Activated naive CD4-positive, alpha-beta T cell treated with anti-CD3 and anti-CD28 coated beads, Interleukin-2, amount 50 U/mL, for 72 hours (primary cell): Measurements from ENCODE around the gene GLTP. TPM values are rescaled to one million over a fixed set of nuclear protein-coding genes. Genes with fewer than 3 reads are reported as not detected.

Experiments used
- ATAC-seq, 2 donors: fragments of 150-1000 bp; cut with Tn5 transposase; 2 replicates each; pipeline ENCODE4 v1.10.0; 2021; ENCODE audit warnings: mild to moderate bottlenecking in 2 of 2, moderate library complexity in 2 of 2
- DNase-seq, 2 donors: peaks; one replicate each; pipeline ENCODE4 v3.0.0; 2021 to 2022; ENCODE audit warnings: low spot score in 2 of 2
- H3K27ac Mint-ChIP-seq, 2 donors: one replicate each; pipeline ENCODE4 v1.8.0; 2022; ENCODE audit warnings: mild to moderate bottlenecking in 2 of 2, mixed read lengths in 2 of 2
- H3K36me3 Mint-ChIP-seq, 2 donors: one replicate each; pipeline ENCODE4 v1.8.0; 2022; ENCODE audit warnings: mixed read lengths in 2 of 2
- H3K9me3 Mint-ChIP-seq, 2 donors: one replicate each; pipeline ENCODE4 v1.8.0; 2022; ENCODE audit warnings: mixed read lengths in 2 of 2
- total RNA-seq, 2 donors: library from RNA; stranded (reverse); gene quantifications; one replicate each; pipeline ENCODE4 v1.2.3, GENCODE V29; 2022

Gene GLTP
- total RNA-seq, 2 donors from 2014 or later, result 22.2 to 24.9 TPM

DNA sequence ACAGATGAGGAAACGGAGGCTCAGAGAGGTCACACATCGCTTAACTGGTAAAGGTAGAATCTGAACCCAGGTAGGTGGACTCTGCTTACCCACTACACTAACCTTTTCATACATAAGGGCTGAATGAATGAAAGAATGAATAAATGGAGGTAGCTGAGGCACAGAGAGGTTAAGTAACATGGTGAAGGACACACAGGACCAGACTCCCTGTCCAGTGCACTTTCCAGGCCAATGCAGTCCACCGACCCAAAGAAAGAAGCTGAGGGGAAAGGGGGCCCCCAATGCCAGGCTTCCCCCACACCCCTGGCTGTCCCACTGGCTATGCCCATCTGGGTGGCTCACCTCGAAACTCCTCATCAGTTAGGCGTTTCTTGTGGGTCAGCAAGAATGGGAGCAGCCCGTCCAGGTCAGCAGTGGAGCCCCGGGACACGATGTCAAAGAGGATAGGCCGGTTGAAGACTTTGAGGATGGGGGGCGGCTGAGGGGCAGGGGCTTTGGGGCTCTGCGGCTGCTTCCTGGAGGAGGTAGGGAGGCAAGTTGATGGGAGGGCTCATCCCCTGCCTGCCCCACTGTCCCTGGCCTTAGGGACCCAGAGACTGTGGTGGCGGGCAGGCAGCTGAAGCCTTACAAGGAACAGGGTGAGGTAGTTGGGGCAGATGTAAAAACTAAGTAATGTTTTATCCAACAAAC, 72.2 kb downstream of the GLTP start:
- H3K36me3 Mint-ChIP-seq, result no peaks in the 10 kb centered on the region
- DNase-seq (no peak), ATAC-seq (no peak)
- no peak overlapping the region for H3K27ac Mint-ChIP-seq
- H3K9me3 Mint-ChIP-seq, result no peaks in the 10 kb centered on the region

DNA sequence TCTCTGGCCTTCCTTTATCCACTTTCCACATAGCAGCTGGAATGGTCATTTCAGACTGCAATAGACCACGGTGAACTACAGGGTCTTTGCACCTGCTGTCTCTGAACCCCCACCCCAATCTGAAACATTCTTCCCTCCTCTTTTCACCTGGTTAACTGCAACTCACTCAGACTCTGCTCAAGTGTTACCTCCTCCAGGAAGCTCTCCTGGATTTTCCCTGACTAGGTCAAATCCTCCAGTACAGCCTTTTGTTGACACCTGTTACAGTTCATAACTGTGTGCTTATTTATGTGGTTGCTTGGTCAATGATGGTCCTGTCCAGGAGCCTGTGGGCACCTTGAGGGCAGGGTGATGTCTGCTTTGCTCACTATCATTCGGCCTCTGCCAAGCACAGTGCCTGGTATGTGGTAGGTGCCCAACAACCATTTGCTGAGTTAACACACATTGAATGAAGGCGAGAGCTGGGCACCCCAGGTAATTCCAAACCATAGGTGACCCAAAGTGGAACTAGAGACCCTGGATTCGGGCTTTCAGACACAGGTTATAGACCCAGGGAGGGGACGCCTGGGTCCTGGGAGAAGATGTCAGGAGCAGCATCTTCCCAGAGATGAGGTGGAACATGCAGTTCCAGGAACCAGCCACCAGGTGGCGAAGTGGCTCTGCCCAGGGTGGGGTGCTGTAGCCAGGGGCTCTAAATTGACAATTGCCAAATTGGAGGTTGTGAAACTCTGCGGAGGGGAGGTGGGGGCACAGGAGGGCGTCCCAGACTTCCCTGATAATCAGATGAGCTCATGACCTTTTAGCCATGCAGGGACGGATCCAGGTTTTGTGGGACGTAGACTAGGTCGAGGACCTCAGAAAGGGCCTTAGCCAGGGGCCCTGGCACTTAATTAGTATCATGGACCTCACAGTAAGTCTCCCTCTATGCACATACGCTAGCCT, 75.2 kb downstream of the GLTP start:
- DNase-seq, result peak; percentile 70 to 73
- Mint-ChIP-seq H3K9me3 (no peaks in the 10 kb centered on the region), H3K36me3 (no peaks in the 10 kb centered on the region), H3K27ac (peak overlapping the region in 1 of 2 donors; percentile 45)
- ATAC-seq, result peak; percentile 81 to 88

GRCh38 chr12:109803678-109804077, 76.7 kb downstream of the GLTP start:
- H3K9me3 Mint-ChIP-seq, result no peaks in the 10 kb centered on the region
- ATAC-seq, result no peak

DNA sequence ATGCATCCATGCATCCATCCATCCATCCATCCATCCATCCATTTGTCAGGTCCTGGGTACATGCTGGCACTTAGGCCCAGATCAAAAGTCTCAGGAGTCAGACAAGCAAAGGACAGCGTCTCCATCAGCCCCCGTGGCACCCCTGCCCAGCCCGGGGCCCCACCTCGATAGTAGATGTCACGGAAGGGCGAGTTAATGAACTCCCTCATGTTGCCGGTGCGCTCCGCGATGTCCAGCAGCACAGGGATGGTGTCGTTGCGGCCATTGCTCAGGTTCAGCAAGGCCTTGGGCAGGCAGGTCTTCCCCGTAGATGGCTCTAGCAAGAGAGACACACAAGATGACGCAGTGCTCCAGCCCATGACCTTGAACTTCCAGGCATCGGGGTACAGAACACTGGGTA, 77.5 kb downstream of the GLTP start:
- H3K27ac Mint-ChIP-seq, result no peak overlapping the region
- no peaks in the 10 kb centered on the region for H3K9me3 Mint-ChIP-seq
- H3K36me3 Mint-ChIP-seq, result no peaks in the 10 kb centered on the region

More at GRCh38 chr12:109803678-109804077, 76.7 kb downstream of the GLTP start:
- H3K36me3 Mint-ChIP-seq, result no peaks in the 10 kb centered on the region
- H3K27ac Mint-ChIP-seq, result no peak overlapping the region
- no peak for DNase-seq

More for the DNA sequence above, 77.5 kb downstream of the GLTP start:
- no peak for DNase-seq
- no peak for ATAC-seq

Other genes starting within 250 kb of the GLTP start
- gene FAM222A, start 166.7 kb downstream of the GLTP start, total RNA-seq, result 1 to 10 TPM in 1 of 2 donors, under 1 TPM in 1; 0.18 to 1.2 TPM
- not detected for gene TRPV4, start 47.1 kb downstream of the GLTP start, total RNA-seq
- gene TCHP, start 19.7 kb upstream of the GLTP start, total RNA-seq, result 10 to 100 TPM; 14.9 to 18.3 TPM
- 10 to 100 TPM; 64.3 to 70.1 TPM for gene GIT2, start 115.8 kb upstream of the GLTP start, total RNA-seq
- gene ANKRD13A, start 118.9 kb upstream of the GLTP start, total RNA-seq, result 10 to 100 TPM; 64.7 to 65.2 TPM
- gene C12orf76, start 168.0 kb upstream of the GLTP start, total RNA-seq, result 10 to 100 TPM in 1 of 2 donors, 1 to 10 TPM in 1; 6.4 to 12.7 TPM
- gene IFT81, start 243.8 kb upstream of the GLTP start, total RNA-seq, result 1 to 10 TPM; 1.0 to 3.9 TPM